Esophagus squamous epithelium (tissue), 4 donors: Measurements from ENCODE around the gene DCUN1D1.

Source experiments
- CTCF ChIP-seq, 6 experiments: fragments of 450-650 bp in 4 of 6; fragments of 200-600 bp in 2 of 6; sonication (generic) in 2 of 6; IDR thresholded peaks; one replicate each; pipeline ENCODE4 v1.5.1; 2016 to 2019; ENCODE audit warnings: antibody characterized with exemption in 6 of 6, mild to moderate bottlenecking in 4 of 6, moderate library complexity in 4 of 6
- POLR2A ChIP-seq, 4 donors: fragments of 450-650 bp; IDR thresholded peaks; one replicate each; pipeline ENCODE4 v1.6.1; 2017; ENCODE audit warnings: antibody characterized with exemption in 4 of 4, mild to moderate bottlenecking in 4 of 4, moderate library complexity in 3 of 4

GRCh38 chr3:182962166-182962565 is 18.2 kb downstream of the DCUN1D1 start:
- TF ChIP-seq CTCF (IDR thresholded peaks at IDR 0.05) (no peak), POLR2A (IDR thresholded peaks at IDR 0.05) (no peak)
